Measurements from ENCODE around the gene ABCB10.

ABCB10 gene

GRCh38 chr1:229544587-229544986, 13.9 kb downstream of the ABCB10 start:
- no peak overlapping the region for H3K9ac ChIP-seq (ENCODE audit: low read depth, low read length)
- H3K27me3 ChIP-seq (ENCODE audit: insufficient read depth, low read length, poor library complexity), result no peaks in the 10 kb centered on the region
- peaks cover 72% of the 10 kb centered on the region for H3K36me3 ChIP-seq (ENCODE audit: insufficient read depth, low read length)
- H3K9me3 ChIP-seq (ENCODE audit: insufficient read depth, low read length, severe bottlenecking), result no peaks in the 10 kb centered on the region
- no peak overlapping the region for H3K4me2 ChIP-seq (ENCODE audit: insufficient read depth, low read length)
- H4K20me1 ChIP-seq (ENCODE audit: insufficient read depth, low read length), result no peaks in the 10 kb centered on the region; the same call in 1 of the 2 replicates
- no peak overlapping the region for H2AFZ ChIP-seq (ENCODE audit: low read depth, low read length)
- H3K4me3 ChIP-seq (ENCODE audit: low read depth in 1 of 2, low read length in 2 of 2), result no peak overlapping the region
- H3K27ac ChIP-seq (ENCODE audit: low read length), result no peak overlapping the region
- ATAC-seq (ENCODE audit: insufficient read depth, low read depth), result no peak
- no peak for TF ChIP-seq CTCF (IDR thresholded peaks at IDR 0.05; ENCODE audit: borderline replicate concordance, extremely low read depth, low read length, poor library complexity, severe bottlenecking)
- no peak for TF ChIP-seq EZH2 (IDR thresholded peaks at IDR 0.05; ENCODE audit: borderline replicate concordance, low read depth, low read length, severe bottlenecking)
- H3K4me1 ChIP-seq (ENCODE audit: insufficient read depth, low read length), result no peaks in the 10 kb centered on the region
- DNase-seq, result no peak
- peaks cover 7% of the 10 kb centered on the region for H3K79me2 ChIP-seq (ENCODE audit: insufficient read depth, low read length)

- Histone ChIP-seq H3K27ac (ENCODE audit: low read length) (no peak overlapping the region), H3K27me3 (ENCODE audit: insufficient read depth, low read length, poor library complexity) (no peaks in the 10 kb centered on the region), H3K9ac (ENCODE audit: low read depth, low read length) (no peak overlapping the region), H3K9me3 (ENCODE audit: insufficient read depth, low read length, severe bottlenecking) (no peaks in the 10 kb centered on the region), H3K36me3 (ENCODE audit: insufficient read depth, low read length) (peaks cover 86% of the 10 kb centered on the region), H3K4me2 (ENCODE audit: insufficient read depth, low read length) (no peak overlapping the region), H3K4me3 (ENCODE audit: low read depth in 1 of 2, low read length in 2 of 2) (no peak overlapping the region), H2AFZ (ENCODE audit: low read depth, low read length) (no peak overlapping the region), H4K20me1 (ENCODE audit: insufficient read depth, low read length) (no peaks in the 10 kb centered on the region), H3K79me2 (ENCODE audit: insufficient read depth, low read length) (no peaks in the 10 kb centered on the region), H3K4me1 (ENCODE audit: insufficient read depth, low read length) (no peaks in the 10 kb centered on the region)
- no peak for DNase-seq
- no peak for TF ChIP-seq CTCF (IDR thresholded peaks at IDR 0.05; ENCODE audit: borderline replicate concordance, extremely low read depth, low read length, poor library complexity, severe bottlenecking)
- no peak for TF ChIP-seq EZH2 (IDR thresholded peaks at IDR 0.05; ENCODE audit: borderline replicate concordance, low read depth, low read length, severe bottlenecking)
- no peak for ATAC-seq (ENCODE audit: insufficient read depth, low read depth)
These were observed 18.5 kb downstream of the ABCB10 start for GRCh38 chr1:229539863-229540506.

GRCh38 chr1:229538945-229539344, 19.6 kb downstream of the ABCB10 start:
- no peak overlapping the region for H3K27ac ChIP-seq (ENCODE audit: low read length)
- no peaks in the 10 kb centered on the region for H4K20me1 ChIP-seq (ENCODE audit: insufficient read depth, low read length)
- H3K4me1 ChIP-seq (ENCODE audit: insufficient read depth, low read length), result no peaks in the 10 kb centered on the region
- TF ChIP-seq CTCF (IDR thresholded peaks at IDR 0.05; ENCODE audit: borderline replicate concordance, extremely low read depth, low read length, poor library complexity, severe bottlenecking) (no peak), EZH2 (IDR thresholded peaks at IDR 0.05; ENCODE audit: borderline replicate concordance, low read depth, low read length, severe bottlenecking) (no peak)
- H3K27me3 ChIP-seq (ENCODE audit: insufficient read depth, low read length, poor library complexity), result no peaks in the 10 kb centered on the region
- no peak overlapping the region for H3K4me2 ChIP-seq (ENCODE audit: insufficient read depth, low read length)
- H3K36me3 ChIP-seq (ENCODE audit: insufficient read depth, low read length), result peaks cover 81% of the 10 kb centered on the region
- no peaks in the 10 kb centered on the region for H3K9me3 ChIP-seq (ENCODE audit: insufficient read depth, low read length, severe bottlenecking)
- H2AFZ ChIP-seq (ENCODE audit: low read depth, low read length), result no peak overlapping the region
- H3K9ac ChIP-seq (ENCODE audit: low read depth, low read length), result no peak overlapping the region
- H3K79me2 ChIP-seq (ENCODE audit: insufficient read depth, low read length), result no peaks in the 10 kb centered on the region
- DNase-seq (no peak), ATAC-seq (ENCODE audit: insufficient read depth, low read depth) (no peak)
- H3K4me3 ChIP-seq (ENCODE audit: low read depth in 1 of 2, low read length in 2 of 2), result no peak overlapping the region

Data from DND-41 (cell line).